Left renal cortex interstitium (tissue), 4 donors: ENCODE measurements around the gene IGF2BP2. TPM values are rescaled to one million over a fixed set of nuclear protein-coding genes. Genes with fewer than 3 reads are reported as not detected.
"Not testable (repeated sequence)": the region's sequence is repeated elsewhere in the genome, so short reads cannot be mapped to it uniquely, and the experiment has no call there.

Experiments used
- DNase-seq, 4 donors: peaks; one replicate each; pipeline ENCODE4 v3.0.0-alpha.2; 2013; ENCODE audit warnings: low read depth in 4 of 4, low spot score in 2 of 4, missing footprints in 1 of 4
- polyA plus RNA-seq, 4 donors: library from polyadenylated mRNA; unstranded; fragments of 120-200 nt; gene quantifications; one replicate each; pipeline ENCODE4 v1.2.1, GENCODE V29; 2013; ENCODE audit not compliant: insufficient read length in 4 of 4

Gene IGF2BP2
- polyA plus RNA-seq, 4 donors = 78.3 to 123 (median 103) TPM

DNA sequence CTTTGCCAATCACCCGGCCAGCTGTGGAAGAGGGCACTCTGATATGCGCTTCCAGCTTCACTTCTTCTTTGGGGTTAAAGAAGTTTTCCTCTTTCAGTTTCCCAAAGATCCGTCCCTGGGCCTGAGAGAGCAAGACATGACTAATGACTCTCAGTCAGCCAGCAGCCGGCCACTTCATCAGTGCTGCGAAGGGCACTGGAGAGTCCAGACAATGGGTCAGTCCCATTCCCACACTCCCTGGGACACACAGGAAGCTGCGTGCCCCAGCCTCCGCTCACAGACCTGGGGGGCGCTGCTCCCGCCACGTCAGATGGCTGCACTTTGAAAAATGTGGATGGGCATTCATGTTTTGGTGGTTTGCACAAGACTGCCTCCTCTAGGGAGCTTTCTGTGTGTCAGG is 175.4 kb downstream of the IGF2BP2 start:
- no peak for DNase-seq

DNA sequence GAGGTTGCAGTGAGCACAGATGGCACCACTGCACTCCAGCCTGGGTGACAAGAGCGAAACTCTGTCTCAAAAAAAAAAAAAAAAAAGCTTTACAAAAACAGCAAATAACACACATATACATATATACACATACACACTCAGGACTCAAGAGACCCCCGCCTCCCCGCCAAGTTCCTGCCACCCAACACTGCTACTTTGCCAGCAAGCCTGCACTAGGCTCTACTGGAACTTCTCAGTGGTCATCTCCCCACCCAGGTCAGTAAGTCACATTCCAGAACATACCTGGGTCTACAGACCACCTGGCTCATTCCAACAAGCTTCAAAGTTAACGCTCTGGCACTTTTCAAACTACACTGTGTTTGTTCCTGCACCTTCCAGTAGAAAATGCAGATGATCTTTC is 176.4 kb downstream of the IGF2BP2 start:
- no peak for DNase-seq

DNA sequence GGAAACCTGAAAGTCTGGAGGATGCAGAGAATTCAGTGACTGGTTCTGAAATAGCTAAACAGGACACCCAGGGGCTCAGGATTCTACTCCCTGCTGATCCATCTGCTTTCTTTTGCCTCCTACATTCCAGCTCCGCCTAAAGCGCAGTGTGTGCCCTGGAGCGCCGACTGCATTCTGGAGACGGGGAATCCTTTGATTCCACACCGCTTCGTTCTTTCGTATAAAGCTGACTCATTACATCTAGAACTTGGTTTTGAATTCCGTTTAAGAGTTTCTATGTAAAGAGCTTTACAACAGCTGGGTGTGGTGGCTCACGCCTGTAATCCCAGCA is 177.0 kb downstream of the IGF2BP2 start:
- DNase-seq = no peak

DNA sequence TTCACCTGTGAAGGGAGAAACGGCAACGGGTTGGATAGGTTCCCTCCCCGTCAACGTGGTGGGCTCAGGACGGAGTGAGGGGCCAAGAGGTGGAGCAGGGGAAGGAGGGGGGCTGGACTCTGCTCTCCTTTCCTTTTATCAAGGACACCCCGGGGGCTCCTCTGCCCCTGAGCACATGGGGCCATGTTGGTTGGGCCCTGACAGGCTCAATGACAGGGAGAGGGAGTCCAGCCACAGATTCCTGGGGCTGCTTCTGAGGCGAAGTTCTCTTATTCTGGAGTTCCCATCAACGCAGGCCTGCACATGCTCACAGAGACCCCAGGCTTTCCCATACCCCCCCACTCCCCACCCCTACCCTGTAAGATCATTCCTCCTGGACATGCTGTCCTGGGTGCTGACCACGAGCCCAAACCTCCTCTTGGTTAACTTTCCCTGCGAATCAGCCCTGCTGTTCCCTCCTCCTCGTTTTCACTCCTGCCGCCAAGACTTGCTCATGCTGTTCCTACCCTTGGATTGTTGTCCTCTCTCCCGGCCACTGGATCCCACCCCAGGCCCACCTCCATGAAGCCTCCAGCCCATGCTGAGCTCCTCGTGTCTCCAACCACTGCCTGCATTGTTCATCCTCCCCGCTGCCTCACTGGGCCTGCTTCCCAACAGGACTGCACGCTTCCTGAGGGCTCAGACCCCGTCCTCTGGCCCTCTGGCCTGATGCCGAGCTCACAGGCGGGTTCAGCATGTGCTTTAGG is 177.5 kb downstream of the IGF2BP2 start:
- no peak for DNase-seq

DNA sequence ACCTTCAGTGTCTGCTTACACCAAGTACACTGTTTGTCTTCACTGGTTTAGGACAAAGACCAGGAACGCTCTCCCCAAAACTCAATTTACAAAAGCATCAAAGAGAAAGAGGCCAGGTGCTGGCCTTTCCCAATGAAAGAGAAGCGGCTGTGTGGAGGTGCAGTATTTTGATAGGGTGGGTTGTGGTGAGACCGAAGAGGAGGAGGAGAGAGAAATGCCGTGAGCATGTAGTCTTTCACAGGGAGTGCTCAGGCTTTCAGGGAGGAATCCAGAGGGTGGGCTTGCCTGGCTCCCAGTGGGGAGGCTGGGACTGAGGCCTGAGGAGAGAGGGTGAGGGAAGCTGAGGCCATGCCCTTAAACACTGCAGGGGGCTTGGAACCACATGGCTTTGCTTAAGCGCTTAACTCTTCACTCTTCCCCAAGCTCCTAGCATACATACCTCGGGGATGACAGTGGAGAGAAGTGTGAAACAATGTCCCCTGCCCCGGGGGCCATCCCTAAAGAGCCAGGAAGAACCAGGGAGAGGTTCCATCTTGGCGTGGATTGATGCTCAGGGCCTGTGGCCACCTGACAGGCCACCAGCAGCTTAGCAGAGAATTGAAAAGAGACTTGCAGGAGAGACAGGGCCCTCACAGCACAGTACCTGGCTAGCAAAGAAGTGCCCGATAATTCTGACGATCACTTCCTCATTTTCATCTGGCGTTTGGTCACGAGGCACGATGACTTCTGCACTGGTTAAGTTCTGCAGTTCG is 178.3 kb downstream of the IGF2BP2 start:
- DNase-seq = no peak

DNA sequence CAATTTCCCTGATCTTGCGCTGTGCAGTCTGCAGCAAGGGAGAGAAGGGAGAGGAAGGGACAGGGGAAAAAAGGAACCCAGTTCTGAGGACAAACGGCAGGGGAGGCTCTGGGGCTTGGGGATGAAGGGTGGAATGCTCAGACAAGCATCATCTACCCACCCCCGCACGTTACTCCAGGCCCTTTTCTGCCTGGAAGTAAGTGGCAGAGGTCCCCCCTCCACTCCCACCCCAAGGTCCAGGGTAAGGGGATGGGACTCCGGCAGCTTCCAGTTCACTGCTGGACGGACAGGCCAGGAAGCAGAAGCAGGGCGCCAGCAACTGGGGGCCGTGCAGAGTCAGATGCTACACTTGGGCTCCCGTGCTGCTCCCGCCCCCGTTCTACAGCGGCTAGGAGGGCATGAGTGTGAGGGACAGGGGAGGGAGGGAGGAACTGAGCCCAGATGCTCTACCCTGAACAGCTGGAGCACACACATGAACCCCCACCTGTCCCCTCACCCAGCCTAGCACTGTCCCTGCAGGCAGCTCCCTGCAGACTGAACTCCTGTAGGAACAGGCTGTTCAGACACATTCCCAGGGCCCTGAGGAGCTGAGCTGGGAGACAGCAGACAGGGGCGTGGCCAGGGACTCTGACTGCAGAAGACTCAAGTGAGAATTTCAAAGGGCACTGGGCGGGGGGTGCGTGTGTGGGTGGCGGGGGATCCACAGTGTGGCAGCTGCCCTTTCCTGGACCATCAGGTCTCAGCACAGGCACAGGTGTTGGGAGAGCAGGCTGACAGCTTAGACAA is 179.1 kb downstream of the IGF2BP2 start:
- no peak for DNase-seq

DNA sequence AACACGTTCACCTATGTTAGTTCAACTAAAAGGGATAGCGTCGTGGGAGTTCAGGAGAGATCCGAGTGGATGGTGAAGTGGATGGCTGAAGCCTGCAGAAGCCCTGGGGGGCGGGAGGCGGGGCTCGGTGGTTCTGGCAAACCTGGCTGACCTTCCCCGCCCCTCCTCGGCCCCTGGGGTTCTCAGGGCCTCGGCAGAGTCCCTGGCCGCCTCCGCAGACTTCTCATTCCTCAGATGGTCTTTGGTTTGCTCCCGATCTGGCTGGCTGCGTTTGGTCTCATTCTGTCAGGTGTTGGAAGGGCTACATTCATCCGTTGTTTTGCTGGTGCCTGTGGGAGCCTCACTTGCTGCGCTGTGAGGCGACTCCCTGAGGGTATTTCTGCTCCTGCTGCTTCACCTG is 179.7 kb downstream of the IGF2BP2 start:
- not testable (repeated sequence) for DNase-seq

DNA sequence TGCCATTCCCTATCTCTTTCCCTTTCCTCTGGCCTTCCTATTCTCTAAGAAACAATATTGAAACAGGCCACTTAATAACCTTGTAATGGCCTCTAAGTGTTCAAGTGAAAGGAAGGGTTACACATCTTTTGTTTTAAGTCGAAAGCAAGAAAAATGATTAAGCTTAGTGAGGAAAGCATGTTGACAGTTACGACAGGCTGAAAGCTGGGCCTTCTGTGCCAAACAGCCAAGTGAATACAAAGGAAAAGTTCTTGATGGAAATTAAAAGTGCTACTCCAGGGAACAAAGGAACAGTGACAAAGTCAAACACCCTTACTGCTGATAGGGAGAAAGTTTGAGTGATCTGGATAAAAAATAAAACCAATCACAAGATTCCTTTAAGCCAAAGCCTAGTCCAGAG is 184.5 kb downstream of the IGF2BP2 start:
- no peak for DNase-seq

DNA sequence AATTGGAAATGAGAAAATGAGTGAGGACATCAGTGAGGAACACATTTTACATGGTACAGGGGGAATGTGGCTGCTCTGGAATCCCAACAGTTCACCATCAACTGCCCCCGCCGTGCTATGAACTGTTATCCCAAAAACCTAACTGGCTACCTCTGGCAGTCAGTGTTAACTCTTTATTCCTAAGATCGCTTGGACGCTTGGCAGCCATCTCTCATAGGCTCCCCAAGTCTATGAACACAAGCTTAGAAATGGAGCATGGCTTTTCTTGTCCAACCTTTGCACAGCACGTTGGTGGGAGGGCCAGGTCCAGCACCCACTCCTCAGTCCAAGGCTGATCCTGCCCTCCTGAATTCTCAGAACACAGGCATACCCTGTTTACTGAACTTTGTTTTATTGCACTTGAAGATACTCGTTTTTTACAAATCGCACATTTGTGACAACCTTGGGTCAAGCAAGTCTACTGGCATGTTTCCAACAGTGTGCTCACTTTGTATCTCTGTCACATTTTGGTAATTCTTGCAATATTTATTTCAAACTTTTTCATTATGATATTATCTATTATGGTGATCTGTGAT is 185.1 kb downstream of the IGF2BP2 start:
- no peak for DNase-seq

DNA sequence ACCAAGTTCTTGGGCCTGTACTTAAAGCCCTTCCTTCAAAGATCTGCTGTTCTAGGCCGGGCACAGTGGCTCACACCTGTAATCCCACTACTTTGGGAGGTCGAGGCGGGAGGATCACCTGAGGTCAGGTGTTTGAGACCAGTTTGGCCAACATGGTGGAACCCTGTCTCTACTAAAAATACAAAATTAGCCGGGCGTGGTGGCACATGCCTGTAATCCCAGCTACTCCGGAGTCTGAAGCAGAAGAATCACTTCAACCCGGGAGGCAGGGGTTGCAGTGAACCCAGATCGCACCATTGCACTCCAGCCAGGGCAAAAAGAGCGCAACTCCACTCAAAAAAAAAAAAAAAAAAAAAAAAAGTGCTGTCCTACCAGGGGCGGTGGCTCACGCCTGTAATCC is 186.2 kb downstream of the IGF2BP2 start:
- not testable (repeated sequence) for DNase-seq

DNA sequence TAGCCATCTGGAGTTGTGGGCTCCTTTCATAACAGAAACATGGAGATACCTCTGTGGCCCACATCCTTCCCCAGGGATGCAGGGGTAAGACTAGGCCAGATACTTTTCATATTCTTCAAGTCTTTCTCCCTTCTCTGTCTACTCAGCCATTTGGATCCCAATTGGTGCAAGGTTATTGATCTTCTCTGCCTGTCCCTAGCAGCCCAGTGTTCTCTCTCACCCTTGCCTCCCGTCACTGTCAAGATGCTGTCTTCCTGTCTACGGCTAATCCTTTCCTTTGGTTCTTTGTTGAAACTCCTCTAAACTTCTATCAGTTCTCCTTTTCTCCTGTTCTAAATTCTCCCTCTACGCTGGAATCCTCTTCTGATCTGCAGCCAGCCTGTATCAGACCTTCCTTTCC is 187.5 kb downstream of the IGF2BP2 start:
- no peak for DNase-seq

DNA sequence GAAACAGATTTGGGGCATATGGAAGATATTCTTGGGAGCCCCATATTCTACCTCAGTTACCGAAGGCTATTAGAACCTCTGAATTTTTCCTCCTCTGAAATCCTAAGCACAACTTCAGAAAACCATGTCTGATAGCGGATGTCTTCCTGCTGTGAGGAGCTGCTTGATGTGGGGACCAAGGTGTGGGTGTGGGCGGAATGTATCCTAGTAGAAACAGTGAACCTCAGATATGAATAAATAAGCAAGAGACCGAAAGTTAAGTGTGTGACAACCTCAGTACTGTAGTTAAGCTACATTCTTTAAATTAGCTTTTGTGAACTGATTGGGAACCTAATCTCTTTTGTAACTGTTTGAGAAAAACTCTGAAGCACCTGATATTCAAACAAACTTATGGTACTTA is 191.8 kb downstream of the IGF2BP2 start:
- no peak for DNase-seq

DNA sequence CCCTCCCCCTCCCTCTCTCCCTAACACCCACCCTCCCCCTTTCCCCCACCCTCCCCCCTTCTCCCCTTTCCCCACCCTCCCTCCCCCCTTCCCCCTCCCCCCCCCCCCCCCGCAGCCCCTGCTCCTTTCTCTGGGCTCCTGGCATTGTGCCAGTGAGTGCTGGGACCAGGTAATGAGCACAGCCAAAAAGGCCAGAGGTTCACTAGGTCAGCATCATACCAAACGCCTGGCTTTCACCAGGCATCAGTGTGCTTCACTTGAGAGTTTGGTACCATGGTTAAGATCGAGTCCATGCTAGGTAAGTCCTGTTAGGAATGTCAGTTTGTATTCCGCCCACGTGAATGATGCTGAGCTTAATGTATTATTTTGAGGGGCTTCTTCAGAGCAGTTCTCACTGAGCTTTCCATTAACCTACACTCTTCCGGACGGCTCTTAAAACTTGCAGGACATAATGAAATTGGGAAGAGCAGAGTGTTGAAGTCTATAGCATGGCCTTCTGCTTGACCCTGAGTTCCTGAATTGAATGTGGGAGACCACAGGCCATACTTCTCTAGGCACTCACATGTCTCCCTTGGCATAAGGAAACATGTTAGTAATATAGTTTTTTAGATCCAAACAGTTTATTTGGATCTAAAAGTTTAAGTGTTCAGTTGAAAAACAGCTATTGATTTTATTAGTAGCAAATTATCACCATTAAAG is 193.2 kb downstream of the IGF2BP2 start:
- no peak for DNase-seq

DNA sequence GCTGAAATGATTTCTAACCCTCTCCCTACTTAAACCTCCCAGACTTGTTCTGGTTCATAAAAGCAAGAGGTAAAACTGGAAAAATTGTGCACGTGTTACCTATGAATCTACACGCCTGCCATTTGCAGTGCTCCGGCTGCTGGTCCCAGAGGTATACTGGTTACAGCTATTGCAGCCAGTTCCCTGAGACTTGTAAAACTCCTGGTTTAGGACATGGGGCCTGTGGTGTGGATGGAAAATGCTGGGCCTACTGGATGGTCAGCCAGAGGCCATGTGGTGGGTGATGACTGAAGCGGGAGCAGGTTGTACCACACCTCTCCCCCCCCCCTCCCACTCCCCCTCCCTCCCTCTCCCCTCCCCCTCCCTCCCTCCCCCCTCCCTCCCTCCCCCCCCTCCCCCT is 193.7 kb downstream of the IGF2BP2 start:
- DNase-seq = no peak

DNA sequence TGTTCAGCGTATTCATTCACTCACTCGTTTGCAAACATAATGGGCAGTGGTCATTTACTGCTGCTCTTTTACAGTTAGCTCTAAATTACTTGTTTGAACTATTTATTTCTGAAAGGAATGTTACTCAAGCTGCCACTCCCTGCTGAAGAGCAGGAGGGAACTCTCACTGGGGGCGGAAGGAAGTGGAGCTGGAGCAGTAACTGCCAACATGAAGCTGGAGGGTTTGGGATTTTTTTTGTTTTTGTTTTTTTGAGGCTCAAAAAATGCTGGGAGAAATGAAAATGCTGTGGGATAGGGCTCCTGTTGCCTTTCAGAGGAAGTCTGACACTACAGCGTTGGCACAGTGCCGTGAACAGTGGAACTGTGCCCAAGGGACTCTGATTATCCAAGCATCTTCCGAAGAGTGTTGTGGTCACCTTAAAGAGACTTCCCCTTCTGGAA is 194.6 kb downstream of the IGF2BP2 start:
- DNase-seq = no peak

DNA sequence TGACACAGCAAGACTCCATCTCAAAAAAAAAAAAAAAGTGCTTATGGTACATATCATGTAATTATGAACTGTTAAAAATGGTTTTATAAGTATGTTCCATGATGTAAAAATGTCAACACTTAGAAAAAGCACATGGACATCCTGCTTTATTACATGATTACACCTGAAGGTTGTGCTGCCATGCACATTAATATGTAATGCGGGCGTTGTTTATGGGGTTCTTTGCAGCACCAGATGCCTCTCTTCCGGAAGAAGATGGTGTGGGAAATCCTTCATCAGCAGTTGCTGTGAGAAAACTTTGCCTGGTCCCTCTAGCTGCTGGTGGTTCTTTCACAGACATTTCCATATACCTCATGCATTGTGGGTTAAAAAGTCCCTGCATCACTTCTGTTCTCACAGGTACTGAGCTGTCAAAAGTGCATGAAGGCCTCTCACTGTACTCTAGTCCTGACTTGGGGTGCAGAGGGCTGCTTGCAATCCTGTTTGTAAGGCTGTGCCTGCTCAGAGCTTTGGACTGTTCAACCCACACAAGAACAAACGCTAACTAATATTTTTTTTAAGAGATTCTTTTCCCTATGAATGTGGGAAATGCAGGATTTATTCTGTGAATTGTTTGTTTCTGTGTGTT is 195.2 kb downstream of the IGF2BP2 start:
- no peak for DNase-seq

DNA sequence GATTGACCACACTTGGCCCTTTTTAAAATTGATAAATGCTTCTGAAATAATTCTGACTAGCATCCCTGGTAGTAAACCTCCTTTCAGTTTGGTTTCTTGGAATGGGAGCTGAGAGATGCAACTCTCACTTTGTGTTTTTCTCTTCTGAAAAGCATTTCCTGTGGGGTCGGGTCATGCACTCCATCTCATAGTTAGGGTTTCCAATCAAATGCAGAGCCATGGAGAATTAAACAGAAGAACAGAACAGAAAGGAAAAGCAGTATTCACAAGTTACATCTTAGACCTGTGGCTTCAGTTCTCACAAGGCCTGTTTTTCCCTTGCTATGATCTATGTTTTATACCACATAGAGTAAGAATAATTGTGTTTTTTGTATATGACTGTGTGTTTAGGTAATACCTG is 199.1 kb downstream of the IGF2BP2 start:
- no peak for DNase-seq

DNA sequence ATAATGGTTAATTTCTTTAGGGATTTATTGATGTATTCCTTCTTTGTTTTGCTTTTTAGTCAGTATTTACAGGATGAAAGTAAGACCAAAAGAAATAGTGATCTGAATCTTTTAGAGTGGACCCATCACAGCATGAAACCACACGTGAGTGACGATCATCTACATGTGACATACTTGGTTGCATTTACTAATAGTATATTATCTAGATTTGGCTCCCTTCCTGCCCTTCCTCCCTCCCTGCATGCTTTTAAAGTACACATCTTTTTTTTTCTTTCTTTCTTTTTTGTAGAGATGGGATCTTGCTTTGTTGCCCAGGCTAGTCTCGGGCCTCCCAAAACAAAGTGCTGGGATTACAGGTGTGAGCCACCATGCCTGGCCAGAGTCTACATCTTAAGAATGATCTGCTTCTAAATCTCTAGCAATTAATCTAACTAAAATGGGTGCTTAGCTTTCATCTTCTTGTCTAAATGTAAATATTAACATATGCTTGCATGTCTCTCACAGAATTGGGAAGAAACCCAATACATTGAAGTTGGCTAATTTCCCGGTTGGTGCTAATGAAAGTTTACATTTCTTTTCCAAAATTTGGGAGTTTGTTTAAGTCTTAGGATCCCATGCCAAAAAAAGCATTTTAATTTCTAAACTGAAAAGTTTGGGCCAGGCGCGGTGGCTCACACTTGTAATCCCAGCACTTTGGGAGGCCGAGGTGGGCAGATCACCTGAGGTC is 200.7 kb downstream of the IGF2BP2 start:
- DNase-seq = no peak

DNA sequence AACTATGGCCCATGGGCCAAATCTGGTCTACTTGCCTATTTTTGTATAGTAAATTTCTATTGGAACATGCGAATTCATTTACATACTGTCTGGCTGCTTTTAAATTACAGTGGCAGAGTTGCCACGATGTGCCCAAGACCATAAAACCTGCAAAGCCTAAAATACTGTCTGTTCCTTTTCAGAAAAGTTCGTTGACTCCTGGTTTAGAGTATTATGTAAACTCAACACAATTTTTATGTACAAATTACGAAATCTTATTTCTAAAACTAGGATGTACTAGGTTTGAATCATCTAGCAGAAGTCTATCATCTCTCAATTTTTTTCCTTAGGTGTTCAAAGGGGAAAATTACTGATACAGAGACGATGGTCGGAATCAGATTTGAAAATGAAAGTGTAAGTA is 211.8 kb downstream of the IGF2BP2 start:
- no peak for DNase-seq
